Measurements from ENCODE around the gene ABCC4. TPM values are rescaled to one million over a fixed set of nuclear protein-coding genes. Genes with fewer than 3 reads are reported as not detected.

Gene ABCC4
- total RNA-seq, 1 experiment from 2014 or later, result 26.3 TPM

DNA sequence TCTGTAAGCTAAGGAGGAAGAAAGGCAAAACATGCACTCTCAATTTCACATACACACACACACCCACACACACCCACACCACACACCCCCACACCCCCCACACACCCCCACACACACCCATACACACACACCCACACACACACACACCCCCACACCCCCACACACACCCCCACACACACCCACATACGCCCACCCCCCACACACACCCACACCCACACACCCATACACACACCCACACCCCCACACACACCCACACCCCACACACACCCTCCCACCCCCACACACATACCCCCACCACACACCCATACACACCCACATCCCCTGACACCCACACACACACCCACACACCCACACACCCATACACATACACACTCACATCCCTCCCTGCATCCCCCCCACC is 276.1 kb downstream of the ABCC4 start:
- no peak overlapping the region for H3K9ac ChIP-seq (ENCODE audit: low read length)
- no peak overlapping the region for H3K4me2 ChIP-seq (ENCODE audit: low read length)
- TF ChIP-seq, protein P1, sequence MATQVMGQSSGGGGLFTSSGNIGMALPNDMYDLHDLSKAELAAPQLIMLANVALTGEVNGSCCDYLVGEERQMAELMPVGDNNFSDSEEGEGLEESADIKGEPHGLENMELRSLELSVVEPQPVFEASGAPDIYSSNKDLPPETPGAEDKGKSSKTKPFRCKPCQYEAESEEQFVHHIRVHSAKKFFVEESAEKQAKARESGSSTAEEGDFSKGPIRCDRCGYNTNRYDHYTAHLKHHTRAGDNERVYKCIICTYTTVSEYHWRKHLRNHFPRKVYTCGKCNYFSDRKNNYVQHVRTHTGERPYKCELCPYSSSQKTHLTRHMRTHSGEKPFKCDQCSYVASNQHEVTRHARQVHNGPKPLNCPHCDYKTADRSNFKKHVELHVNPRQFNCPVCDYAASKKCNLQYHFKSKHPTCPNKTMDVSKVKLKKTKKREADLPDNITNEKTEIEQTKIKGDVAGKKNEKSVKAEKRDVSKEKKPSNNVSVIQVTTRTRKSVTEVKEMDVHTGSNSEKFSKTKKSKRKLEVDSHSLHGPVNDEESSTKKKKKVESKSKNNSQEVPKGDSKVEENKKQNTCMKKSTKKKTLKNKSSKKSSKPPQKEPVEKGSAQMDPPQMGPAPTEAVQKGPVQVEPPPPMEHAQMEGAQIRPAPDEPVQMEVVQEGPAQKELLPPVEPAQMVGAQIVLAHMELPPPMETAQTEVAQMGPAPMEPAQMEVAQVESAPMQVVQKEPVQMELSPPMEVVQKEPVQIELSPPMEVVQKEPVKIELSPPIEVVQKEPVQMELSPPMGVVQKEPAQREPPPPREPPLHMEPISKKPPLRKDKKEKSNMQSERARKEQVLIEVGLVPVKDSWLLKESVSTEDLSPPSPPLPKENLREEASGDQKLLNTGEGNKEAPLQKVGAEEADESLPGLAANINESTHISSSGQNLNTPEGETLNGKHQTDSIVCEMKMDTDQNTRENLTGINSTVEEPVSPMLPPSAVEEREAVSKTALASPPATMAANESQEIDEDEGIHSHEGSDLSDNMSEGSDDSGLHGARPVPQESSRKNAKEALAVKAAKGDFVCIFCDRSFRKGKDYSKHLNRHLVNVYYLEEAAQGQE (IDR thresholded peaks at IDR 0.05; ENCODE audit: low read depth), result no peak
- no peak for TF ChIP-seq POLR2AphosphoS5 (IDR thresholded peaks at IDR 0.05; ENCODE audit: low read depth, low read length)
- no peaks in the 10 kb centered on the region for H3K9me3 ChIP-seq (ENCODE audit: control insufficient read depth in 1 of 2, insufficient read depth in 1 of 2, low read depth in 1 of 2, low read length in 2 of 2)
- H3K9me2 ChIP-seq (ENCODE audit: insufficient read depth), result no peaks in the 10 kb centered on the region
- POLR2A ChIA-PET, result no interaction called here
- ATAC-seq, result no peak
- no peaks in the 10 kb centered on the region for H3K4me1 ChIP-seq (ENCODE audit: control insufficient read depth in 1 of 2, insufficient read depth in 2 of 2, low read length in 2 of 2)
- no peak overlapping the region for H3K27ac ChIP-seq (ENCODE audit: low read depth, low read length)
- no peaks in the 10 kb centered on the region for H3K27me3 ChIP-seq (ENCODE audit: insufficient read depth, low read length)
- no peak overlapping the region for H3K4me3 ChIP-seq (replicated peaks in 1 of 2; ENCODE audit: low read depth in 1 of 2, low read length in 2 of 2)
- no peak overlapping the region for H2AFZ ChIP-seq (ENCODE audit: low read depth, low read length, poor library complexity, severe bottlenecking)
- intact Hi-C loops (cut with micrococcal nuclease), result no loop called here
- no peaks in the 10 kb centered on the region; a peak in 1 of 4 replicates for H3K36me3 ChIP-seq (ENCODE audit: control insufficient read depth in 1 of 2, insufficient read depth in 2 of 2, low read length in 2 of 2)
- RAD21 ChIA-PET (ENCODE audit: low non-redundant PET in 1 of 2, low total read pairs in 2 of 2, uncharacterized antibody in 2 of 2, unreplicated experiment in 2 of 2), result no interaction called here
- no peaks in the 10 kb centered on the region for H3K79me2 ChIP-seq (ENCODE audit: insufficient read depth, low read length)
- no peak for DNase-seq (ENCODE audit: low read depth, low spot score)
- BruUV-seq (replicated peaks), result no TSS peak
- CTCF ChIA-PET, result no interaction called here
- H4K20me1 ChIP-seq (ENCODE audit: insufficient read depth), result no peaks in the 10 kb centered on the region

DNA sequence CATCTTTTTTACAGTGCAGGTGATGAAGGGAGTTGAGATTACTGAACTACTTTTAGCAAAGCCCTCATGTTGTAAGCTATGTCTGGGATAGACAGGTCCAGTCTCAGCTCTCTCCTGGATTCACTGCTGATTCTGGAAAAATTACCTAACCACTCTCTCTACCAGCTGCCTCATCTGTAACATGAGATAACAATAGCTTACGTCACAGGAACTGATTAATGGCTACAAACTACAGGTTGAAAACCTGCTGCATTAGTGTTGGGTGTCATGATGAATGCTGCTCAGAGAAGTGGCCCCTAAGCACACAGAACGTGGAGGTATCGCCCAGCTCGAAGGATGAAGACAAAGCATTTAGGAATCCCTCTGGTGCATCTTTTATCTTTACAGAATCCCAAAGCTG is 277.8 kb downstream of the ABCC4 start:
- no peak for ATAC-seq

More for the DNA sequence above, 277.8 kb downstream of the ABCC4 start:
- ChIA-PET RAD21 (ENCODE audit: low non-redundant PET in 1 of 2, low total read pairs in 2 of 2, uncharacterized antibody in 2 of 2, unreplicated experiment in 2 of 2) (no interaction called here), CTCF (no interaction called here), POLR2A (no interaction called here)
- BruUV-seq (replicated peaks), result no TSS peak
- no peaks in the 10 kb centered on the region for H3K9me3 ChIP-seq (ENCODE audit: control insufficient read depth in 1 of 2, insufficient read depth in 1 of 2, low read depth in 1 of 2, low read length in 2 of 2)
- intact Hi-C loops (cut with micrococcal nuclease), result no loop called here
- H3K9ac ChIP-seq (ENCODE audit: low read length), result no peak overlapping the region
- peaks cover 0 to 4% of the 10 kb centered on the region in 2 experiments; a peak in 2 of 4 replicates for H3K36me3 ChIP-seq (ENCODE audit: control insufficient read depth in 1 of 2, insufficient read depth in 2 of 2, low read length in 2 of 2)
- no peak overlapping the region for H3K4me3 ChIP-seq (replicated peaks in 1 of 2; ENCODE audit: low read depth in 1 of 2, low read length in 2 of 2)
- H3K27ac ChIP-seq (ENCODE audit: low read depth, low read length), result no peak overlapping the region
- no peaks in the 10 kb centered on the region for H3K4me1 ChIP-seq (ENCODE audit: control insufficient read depth in 1 of 2, insufficient read depth in 2 of 2, low read length in 2 of 2)
- no peaks in the 10 kb centered on the region for H3K9me2 ChIP-seq (ENCODE audit: insufficient read depth)
- H3K27me3 ChIP-seq (ENCODE audit: insufficient read depth, low read length), result no peaks in the 10 kb centered on the region
- H3K4me2 ChIP-seq (ENCODE audit: low read length), result no peak overlapping the region
- no peak for DNase-seq (ENCODE audit: low read depth, low spot score)
- no peak overlapping the region for H2AFZ ChIP-seq (ENCODE audit: low read depth, low read length, poor library complexity, severe bottlenecking)
- no peak for TF ChIP-seq CEBPB (IDR thresholded peaks at IDR 0.05; ENCODE audit: low read depth)
- H3K79me2 ChIP-seq (ENCODE audit: insufficient read depth, low read length), result no peaks in the 10 kb centered on the region
- H4K20me1 ChIP-seq (ENCODE audit: insufficient read depth), result no peaks in the 10 kb centered on the region
